Brain microvascular endothelial cell (primary cell): ENCODE results near the gene PLB1.

Source experiments
- DNase-seq: peaks from one replicate; pipeline ENCODE4 v3.0.0-alpha.2; 2020
- H3K27ac ChIP-seq: fragments of 250-450 bp; sonication (Bioruptor Pico); 2 replicates; pipeline ENCODE4 v1.5.1; 2020; ENCODE audit warnings: mild to moderate bottlenecking, moderate library complexity
- H3K27me3 ChIP-seq: fragments of 250-450 bp; sonication (Bioruptor Pico); replicated peaks from 2 replicates; pipeline ENCODE4 v1.5.1; 2020; ENCODE audit warnings: mild to moderate bottlenecking
- H3K36me3 ChIP-seq: fragments of 250-450 bp; sonication (Bioruptor Pico); replicated peaks from 2 replicates; pipeline ENCODE4 v1.5.1; 2020; ENCODE audit warnings: mild to moderate bottlenecking
- H3K4me3 ChIP-seq: 2 replicates; pipeline ENCODE4 v1.5.1; 2011; ENCODE audit warnings: low read depth, mild to moderate bottlenecking, control low read depth, low read length, moderate library complexity
- CTCF ChIP-seq: IDR thresholded peaks from 2 replicates; pipeline ENCODE4 v1.5.1; 2011; ENCODE audit warnings: low read depth, mild to moderate bottlenecking, moderate library complexity, low read length, control low read depth, inconsistent platforms; ENCODE audit errors: missing control alignments
- in situ Hi-C: cut with HindIII; loops from 2 replicates; pipeline ENCODE4 v1.10.0; 2017; ENCODE audit warnings: low sequenced_read_pairs, low pct_ligation_motif_present

Gene PLB1

GRCh38 chr2:28624793-28625701, 129.2 kb downstream of the PLB1 start:
- in situ Hi-C loops, result no loop called here
- Histone ChIP-seq H3K27ac (no peak overlapping the region), H3K4me3 (no peak overlapping the region), H3K27me3 (no peaks in the 10 kb centered on the region), H3K36me3 (no peaks in the 10 kb centered on the region)
- TF ChIP-seq CTCF, result no peak
- no peak for DNase-seq

GRCh38 chr2:28626376-28626775, 130.5 kb downstream of the PLB1 start:
- no peak for TF ChIP-seq CTCF
- H3K4me3 ChIP-seq, result no peak overlapping the region
- H3K27me3 ChIP-seq, result no peaks in the 10 kb centered on the region
- H3K27ac ChIP-seq, result no peak overlapping the region
- in situ Hi-C loops, result no loop called here
- DNase-seq, result no peak
- no peaks in the 10 kb centered on the region for H3K36me3 ChIP-seq

GRCh38 chr2:28626891-28627421, 131.1 kb downstream of the PLB1 start:
- Histone ChIP-seq H3K27me3 (no peaks in the 10 kb centered on the region), H3K27ac (no peak overlapping the region), H3K4me3 (no peak overlapping the region), H3K36me3 (no peaks in the 10 kb centered on the region)
- no peak for TF ChIP-seq CTCF
- in situ Hi-C loops, result no loop called here
- no peak for DNase-seq

- no peak for TF ChIP-seq CTCF
- in situ Hi-C loops, result no loop called here
- no peak overlapping the region for H3K4me3 ChIP-seq
Observed at GRCh38 chr2:28627722-28628480, 132.0 kb downstream of the PLB1 start.

GRCh38 chr2:28628506-28628905, 132.6 kb downstream of the PLB1 start:
- in situ Hi-C loops, result no loop called here
- no peaks in the 10 kb centered on the region for H3K36me3 ChIP-seq
- no peak for DNase-seq
- H3K4me3 ChIP-seq, result no peak overlapping the region
- TF ChIP-seq CTCF, result no peak
- no peaks in the 10 kb centered on the region for H3K27me3 ChIP-seq
- no peak overlapping the region for H3K27ac ChIP-seq

More at GRCh38 chr2:28627722-28628480, 132.0 kb downstream of the PLB1 start:
- H3K27me3 ChIP-seq, result no peaks in the 10 kb centered on the region
- H3K36me3 ChIP-seq, result no peaks in the 10 kb centered on the region
- no peak overlapping the region for H3K27ac ChIP-seq
- DNase-seq, result no peak
